Left cardiac atrium (tissue), 4 donors: ENCODE measurements around the gene TEX10. TPM values are rescaled to one million over a fixed set of nuclear protein-coding genes. Genes with fewer than 3 reads are reported as not detected.
"Not testable (repeated sequence)": the region's sequence is repeated elsewhere in the genome, so short reads cannot be mapped to it uniquely, and the experiment has no call there.

Source experiments
- ATAC-seq, 2 donors: fragments of 200-7000 bp; cut with Tn5 transposase; one replicate each; pipeline ENCODE4 v1.9.1; 2020; ENCODE audit warnings: mild to moderate bottlenecking in 2 of 2, moderate library complexity in 2 of 2
- DNase-seq: peaks from one replicate; pipeline ENCODE4 v3.0.0-alpha.2; 2020
- intact Hi-C, 2 donors: fragments of 100-400 bp; cut with DNase I; formaldehyde crosslinking; loops; one replicate each; pipeline versions ENCODE4 v1.14.1 to v1.15.1; 2022 to 2023
- total RNA-seq, 2 donors: library from RNA; stranded (reverse); fragmentation: NEBNext Ultra II Directional; extraction: Animal tissue kit (Norgen Biotek cat#: 25700); gene quantifications; one replicate each; pipeline ENCODE4 v1.2.1, GENCODE V29; 2021
- donor health status: DM: no; HTN: yes; CAD: no.
- donor health status: DM: no; HTN: yes; CAD: no; lungs with severe emphysema.
- donor health status: DM: yes; HTN: yes; CAD: no.
- donor health status: Dilated cardiomyopathy.

TEX10 gene
- total RNA-seq, 2 donors from 2014 or later: 7.9 to 11.6 TPM

DNA sequence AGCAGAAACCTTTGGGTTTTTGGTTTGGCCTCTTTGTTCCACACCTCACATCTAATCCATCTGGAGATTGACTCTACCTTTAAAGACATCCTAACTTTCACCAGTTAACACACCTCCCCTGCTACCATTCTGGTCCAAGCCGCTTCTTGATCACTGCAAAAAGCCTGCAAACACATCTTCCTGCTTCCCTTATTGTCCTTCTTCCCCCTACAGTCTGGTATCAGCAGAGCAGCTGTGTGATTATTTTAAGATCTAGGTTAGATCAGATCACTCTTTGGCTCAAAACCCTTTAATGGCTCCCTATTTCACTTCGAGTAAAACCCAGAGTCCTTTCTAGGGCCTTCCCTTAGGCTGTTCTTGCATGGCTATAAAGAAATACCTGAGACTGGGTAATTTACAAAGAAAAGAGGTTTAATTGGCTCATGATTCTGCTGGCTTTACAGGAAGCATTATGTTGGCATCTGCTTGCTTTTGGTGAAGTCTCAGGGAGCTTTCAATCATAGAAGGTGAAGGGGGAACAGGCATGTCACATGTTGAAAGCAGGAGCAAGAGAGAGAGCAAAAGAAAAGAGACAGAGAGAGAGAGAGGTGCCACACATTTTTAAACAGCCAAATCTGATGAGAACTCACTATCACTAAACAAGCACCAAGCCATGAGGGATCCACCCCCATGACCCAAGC is 1.5 kb upstream of the TEX10 start:
- ATAC-seq (no peak), DNase-seq (no peak)
- intact Hi-C loops: loop anchor here in 1 of 2 donors (5.0 to 10.0 kb wide), 2 partner anchors 78 to 241 kb away; no protein-coding TSS in a partner anchor

DNA sequence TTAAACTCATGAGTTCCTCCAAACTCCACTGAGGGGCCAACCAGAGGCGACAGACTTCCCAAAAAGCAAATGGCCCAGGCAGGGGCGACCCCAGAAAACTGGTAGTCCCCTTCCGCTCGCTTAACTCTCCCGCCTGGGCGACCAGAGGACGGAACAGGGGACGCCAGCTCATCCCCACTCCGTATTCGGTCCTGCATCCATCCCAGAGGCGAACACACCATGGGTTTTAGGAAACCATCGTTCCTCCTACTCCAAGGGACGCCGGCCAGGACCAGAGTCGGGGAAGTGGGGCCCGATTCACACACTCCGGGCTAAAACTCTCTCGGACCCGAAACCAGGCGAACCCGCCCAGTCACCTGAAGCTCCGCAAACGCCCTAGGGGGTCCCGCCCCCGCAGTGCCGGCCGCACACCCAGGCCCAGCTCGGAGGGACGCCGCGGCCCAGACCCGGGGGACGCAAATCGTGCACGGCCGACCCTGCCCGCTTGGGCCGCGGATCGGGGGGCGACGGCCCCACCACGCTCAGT is 478 bp downstream of the TEX10 start:
- intact Hi-C loops: loop anchor here in 1 of 2 donors (5.0 to 10.0 kb wide), 2 partner anchors 80 to 243 kb away; no protein-coding TSS in a partner anchor
- peak; percentile 60 to 73 for ATAC-seq
- peak; percentile 38 for DNase-seq

- ATAC-seq: no peak
- intact Hi-C loops: loop anchor here in 1 of 2 donors (5.0 to 10.0 kb wide), 2 partner anchors 81 to 243 kb away; no protein-coding TSS in a partner anchor
- no peak for DNase-seq
Observed at GRCh38 chr9:100351508-100351907, 1.2 kb downstream of the TEX10 start.

DNA sequence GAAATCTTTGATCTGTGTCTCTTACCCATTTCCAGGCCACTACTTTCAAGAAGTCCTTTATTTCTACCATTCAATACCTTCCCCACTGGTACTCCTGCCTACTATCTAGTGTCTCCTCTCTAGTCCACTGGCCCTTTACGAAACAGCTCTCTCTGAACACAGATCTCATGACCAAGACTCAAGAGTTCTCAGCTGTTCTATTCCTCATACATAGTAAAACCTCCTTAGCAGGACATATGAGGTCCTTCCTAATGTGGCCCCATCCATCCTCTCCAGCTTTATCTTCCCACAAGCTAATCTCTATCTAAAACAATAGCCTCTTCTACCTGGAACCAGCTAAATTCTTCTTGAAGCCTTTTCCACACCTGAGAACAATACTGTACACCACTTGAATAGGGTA is 2.6 kb downstream of the TEX10 start:
- intact Hi-C loops: loop anchor here in 1 of 2 donors (5.0 to 10.0 kb wide), 2 partner anchors 82 to 245 kb away; no protein-coding TSS in a partner anchor
- no peak for ATAC-seq

GRCh38 chr9:100346836-100347235 is 5.9 kb downstream of the TEX10 start:
- intact Hi-C loops: no loop called here
- ATAC-seq (peak; percentile 70 to 93), DNase-seq (no peak)

More for the DNA sequence above, 2.6 kb downstream of the TEX10 start:
- DNase-seq: no peak

GRCh38 chr9:100341889-100342288 is 10.9 kb downstream of the TEX10 start:
- intact Hi-C loops: no loop called here
- no peak for DNase-seq
- no peak for ATAC-seq

DNA sequence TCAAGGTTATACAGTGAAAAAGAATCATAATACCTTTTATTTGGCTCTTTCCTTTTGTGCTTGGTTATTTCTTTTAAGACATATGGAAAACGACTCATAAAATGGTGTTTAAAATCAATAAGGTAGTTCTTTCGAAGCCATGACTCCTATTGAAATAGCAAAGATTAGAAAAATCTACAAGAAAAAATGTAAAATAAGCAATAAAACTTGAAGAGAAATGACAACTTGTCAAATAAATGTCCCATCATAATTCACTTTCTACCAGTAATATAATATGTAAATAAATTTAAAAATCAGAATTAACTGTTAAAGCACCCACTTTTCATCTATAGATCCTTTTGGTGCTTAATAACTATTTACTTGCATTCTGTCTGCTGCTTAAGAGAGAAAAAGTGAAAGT is 12.5 kb downstream of the TEX10 start:
- DNase-seq: no peak
- ATAC-seq: no peak
- intact Hi-C loops: no loop called here

DNA sequence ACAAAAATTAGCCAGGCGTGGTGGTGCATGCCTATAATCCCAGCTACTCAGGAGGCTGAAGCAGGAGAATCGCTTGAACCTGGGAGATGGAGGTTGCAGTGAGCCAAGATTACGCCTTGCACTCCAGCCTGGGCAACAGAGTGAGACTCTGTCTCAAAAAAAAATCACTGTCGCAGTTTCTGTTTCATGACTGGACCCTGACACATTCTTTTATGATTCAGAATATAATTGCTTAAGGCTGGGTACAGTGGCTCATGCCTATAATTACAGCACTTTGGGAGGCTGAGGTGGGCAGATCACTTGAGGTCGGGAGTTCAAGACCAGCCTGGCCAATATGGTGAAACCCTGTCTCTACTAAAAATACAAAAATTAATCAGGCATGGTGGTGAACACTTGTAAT is 14.0 kb downstream of the TEX10 start:
- ATAC-seq, intact Hi-C loops, DNase-seq: not testable (repeated sequence)

DNA sequence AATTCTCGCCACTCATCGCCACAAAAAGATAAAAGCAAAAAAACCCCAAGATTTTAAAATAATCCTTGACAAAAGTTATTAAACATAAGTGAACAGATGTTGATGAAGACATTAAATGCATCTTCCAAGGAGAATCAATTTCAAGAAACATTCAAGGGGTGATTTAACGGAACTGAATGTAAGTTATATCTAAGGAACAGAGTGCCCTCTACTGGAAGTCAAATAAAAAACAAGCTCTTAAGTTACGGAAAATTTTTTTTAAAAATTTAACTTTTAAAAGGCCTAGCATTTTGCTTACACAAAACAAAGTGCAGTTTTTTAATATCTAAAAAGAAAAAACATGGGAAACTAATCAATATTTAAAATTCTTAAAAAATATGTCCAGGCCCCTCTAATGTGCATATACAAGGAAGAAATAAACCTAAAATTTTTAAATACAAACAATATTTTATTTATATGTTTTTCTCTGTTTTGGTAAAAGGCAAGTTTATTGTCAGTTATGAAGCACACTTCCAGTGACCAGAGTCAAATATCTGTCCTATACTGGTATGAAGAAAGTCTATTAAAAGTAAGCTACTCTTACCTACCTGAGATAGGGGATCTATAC is 28.0 kb downstream of the TEX10 start:
- ATAC-seq: no peak
- intact Hi-C loops: loop anchor here in 1 of 2 donors (5.0 to 10.0 kb wide), 2 partner anchors 273 to 1160 kb away; no protein-coding TSS in a partner anchor
- no peak for DNase-seq

- intact Hi-C loops: loop anchor here in 1 of 2 donors (5.0 to 10.0 kb wide), 2 partner anchors 274 to 1158 kb away; no protein-coding TSS in a partner anchor
- DNase-seq: no peak
- ATAC-seq: no peak
Observed at GRCh38 chr9:100322954-100323536, 29.7 kb downstream of the TEX10 start.

- ATAC-seq (no peak), DNase-seq (no peak)
- intact Hi-C loops: no loop called here
Observed at GRCh38 chr9:100317706-100318105, 35.0 kb downstream of the TEX10 start.

DNA sequence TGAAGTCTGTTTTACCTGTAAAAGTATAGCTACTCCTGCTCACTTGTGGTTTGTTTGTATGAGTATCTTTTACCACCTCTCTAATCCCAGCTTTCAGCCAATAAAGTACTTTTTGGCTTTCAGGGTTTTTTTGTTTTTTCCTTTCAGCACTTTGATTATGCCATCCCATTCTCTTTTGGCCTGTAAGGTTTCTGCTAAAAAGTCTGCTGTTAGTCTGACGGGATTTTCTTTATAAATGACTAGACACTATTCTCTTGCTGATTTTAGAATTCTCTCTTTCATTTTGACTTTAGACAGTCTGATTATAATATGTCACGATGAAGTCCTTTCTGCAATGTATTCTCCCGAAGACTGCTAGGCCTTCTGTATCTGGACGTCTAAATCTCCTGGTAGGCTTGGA is 37.2 kb downstream of the TEX10 start:
- DNase-seq (no peak), ATAC-seq (no peak)
- intact Hi-C loops: no loop called here

GRCh38 chr9:100309992-100310391 is 42.8 kb downstream of the TEX10 start:
- intact Hi-C loops: no loop called here
- DNase-seq (no peak), ATAC-seq (no peak)

DNA sequence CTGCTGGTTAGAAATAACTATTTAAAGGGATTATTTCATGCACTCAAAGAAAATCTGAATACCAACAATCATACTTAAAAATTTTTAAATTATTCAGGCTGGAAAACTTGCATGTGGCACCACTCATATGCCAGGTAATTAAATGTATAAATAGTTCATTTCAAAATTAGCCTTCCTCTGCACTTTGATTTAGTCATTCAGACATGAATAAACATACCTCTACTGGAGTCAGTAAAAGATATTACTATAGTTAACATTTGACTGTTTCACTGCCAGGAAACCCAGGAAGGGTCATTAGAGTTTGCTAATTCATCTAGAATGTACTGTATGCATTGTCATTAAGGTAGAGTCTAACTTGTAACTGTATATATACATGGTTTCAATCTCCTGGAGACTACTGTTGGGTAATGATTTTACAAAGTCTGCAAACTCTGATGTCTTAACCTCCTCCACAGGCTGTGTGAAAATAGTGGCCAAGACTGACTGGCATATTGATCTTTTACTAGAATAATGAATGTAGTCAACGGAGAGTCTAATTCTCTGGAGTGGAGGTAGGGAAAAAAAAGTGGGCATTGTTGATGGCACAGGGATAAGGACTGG is 43.7 kb downstream of the TEX10 start:
- ATAC-seq (no peak), DNase-seq (no peak)
- intact Hi-C loops: no loop called here

GRCh38 chr9:100307080-100307479 is 45.7 kb downstream of the TEX10 start:
- intact Hi-C loops: no loop called here
- ATAC-seq (no peak), DNase-seq (no peak)

GRCh38 chr9:100306283-100306682 is 46.5 kb downstream of the TEX10 start:
- no peak for DNase-seq
- intact Hi-C loops: no loop called here
- ATAC-seq: no peak

- no peak for DNase-seq
- intact Hi-C loops: no loop called here
- ATAC-seq: no peak
Observed at GRCh38 chr9:100303747-100304146, 49.0 kb downstream of the TEX10 start.

DNA sequence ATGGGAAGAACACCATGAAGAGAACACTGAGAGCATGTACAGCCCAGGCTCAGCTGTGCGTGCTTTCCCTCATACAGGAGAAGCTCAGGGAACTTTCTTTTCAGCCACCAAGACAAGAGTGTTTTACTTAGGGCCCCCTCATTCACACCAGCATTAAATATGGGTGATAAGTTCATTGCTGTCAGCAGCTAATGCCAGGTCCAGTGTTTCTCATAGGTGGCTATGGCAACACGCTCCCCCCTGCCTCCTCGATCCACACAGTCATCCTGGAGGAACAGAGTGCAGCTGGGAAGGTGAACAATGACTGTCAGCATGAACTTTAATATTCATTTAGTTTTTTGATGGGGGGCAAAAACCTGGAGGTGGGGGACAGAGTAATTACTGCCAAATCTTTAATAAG is 54.4 kb downstream of the TEX10 start:
- ATAC-seq (no peak), DNase-seq (no peak)
- intact Hi-C loops: no loop called here

- no peak for ATAC-seq
- no peak for DNase-seq
- intact Hi-C loops: no loop called here
Observed at GRCh38 chr9:100296407-100296806, 56.3 kb downstream of the TEX10 start.

GRCh38 chr9:100295240-100295639 is 57.5 kb downstream of the TEX10 start:
- intact Hi-C loops: no loop called here
- DNase-seq (no peak), ATAC-seq (no peak)
